Ishikawa (cell line): Measurements from ENCODE around the gene MUC12.

Source experiments
- CEBPB ChIP-seq: IDR thresholded peaks from 2 replicates; pipeline ENCODE4 v1.6.1; 2012
- CREB1 ChIP-seq: IDR thresholded peaks from 2 replicates; pipeline ENCODE4 v1.6.1; 2012; ENCODE audit warnings: low read depth
- EGR1 ChIP-seq: IDR thresholded peaks from 2 replicates; pipeline ENCODE4 v1.6.1; 2012
- EP300 ChIP-seq: IDR thresholded peaks from 2 replicates; pipeline ENCODE4 v1.6.1; 2012; ENCODE audit warnings: borderline replicate concordance
- FOXM1 ChIP-seq: IDR thresholded peaks from 2 replicates; pipeline ENCODE4 v1.6.1; 2012; ENCODE audit warnings: low read depth, borderline replicate concordance
- NFIC ChIP-seq: IDR thresholded peaks from 2 replicates; pipeline ENCODE4 v1.6.1; 2012
- RAD21 ChIP-seq: IDR thresholded peaks from 2 replicates; pipeline ENCODE4 v1.6.1; 2012; ENCODE audit warnings: low read depth
- REST ChIP-seq: IDR thresholded peaks from 2 replicates; pipeline ENCODE4 v1.6.1; 2012; ENCODE audit warnings: low read depth, mild to moderate bottlenecking
- TAF1 ChIP-seq: IDR thresholded peaks from 2 replicates; pipeline ENCODE4 v1.6.1; 2012; ENCODE audit warnings: low read depth, mild to moderate bottlenecking
- TCF12 ChIP-seq: IDR thresholded peaks from 2 replicates; pipeline ENCODE4 v1.6.1; 2012; ENCODE audit warnings: low read depth
- TEAD4 ChIP-seq: IDR thresholded peaks from 2 replicates; pipeline ENCODE4 v1.6.1; 2012
- USF1 ChIP-seq: IDR thresholded peaks from 2 replicates; pipeline ENCODE4 v1.6.1; 2012
- YY1 ChIP-seq: IDR thresholded peaks from 2 replicates; pipeline ENCODE4 v1.6.1; 2012; ENCODE audit warnings: low read depth
- ZBTB7A ChIP-seq: IDR thresholded peaks from 2 replicates; pipeline ENCODE4 v1.6.1; 2012; ENCODE audit warnings: low read depth
- TF ChIP-seq, protein P1 (sequence below): IDR thresholded peaks from 2 replicates; pipeline ENCODE4 v1.6.1; 2012

Gene MUC12

DNA sequence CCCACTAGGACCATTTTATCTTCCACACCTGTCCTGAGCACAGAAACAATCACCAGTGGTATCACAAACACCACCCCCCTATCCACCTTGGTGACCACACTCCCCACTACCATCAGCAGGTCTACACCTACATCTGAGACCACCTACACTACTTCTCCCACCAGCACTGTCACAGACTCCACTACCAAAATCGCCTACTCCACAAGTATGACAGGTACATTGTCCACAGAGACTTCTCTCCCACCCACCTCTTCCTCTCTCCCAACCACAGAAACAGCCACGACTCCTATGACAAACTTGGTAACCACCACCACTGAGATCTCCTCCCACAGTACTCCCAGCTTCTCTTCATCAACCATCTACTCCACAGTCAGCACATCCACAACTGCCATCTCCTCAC is 16.7 kb upstream of the MUC12 start:
- TF ChIP-seq EGR1 (no peak), RAD21 (no peak), REST (no peak), ZBTB7A (no peak)
- TF ChIP-seq, protein P1, sequence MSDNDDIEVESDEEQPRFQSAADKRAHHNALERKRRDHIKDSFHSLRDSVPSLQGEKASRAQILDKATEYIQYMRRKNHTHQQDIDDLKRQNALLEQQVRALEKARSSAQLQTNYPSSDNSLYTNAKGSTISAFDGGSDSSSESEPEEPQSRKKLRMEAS, result no peak

DNA sequence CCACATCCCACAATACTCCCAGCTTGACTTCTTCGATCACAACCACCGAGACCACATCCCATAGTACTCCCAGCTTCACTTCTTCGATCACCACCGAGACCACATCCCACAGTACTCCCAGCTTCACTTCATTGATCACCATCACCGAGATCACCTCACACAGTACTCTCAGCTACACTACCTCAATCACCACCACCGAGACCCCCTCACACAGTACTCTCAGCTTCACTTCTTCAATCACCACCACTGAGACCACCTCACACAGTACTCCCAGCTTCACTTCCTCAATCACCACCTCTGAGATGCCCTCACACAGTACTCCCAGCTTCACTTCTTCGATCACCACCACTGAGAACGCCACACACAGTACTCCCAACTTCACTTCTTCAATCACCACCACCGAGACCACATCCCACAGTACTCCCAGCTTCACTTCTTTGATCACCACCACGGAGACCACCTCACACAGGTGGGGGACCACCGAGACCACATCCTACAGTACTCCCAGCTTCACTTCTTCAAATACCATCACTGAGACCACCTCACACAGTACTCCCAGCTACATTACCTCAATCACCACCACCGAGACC is 11.4 kb upstream of the MUC12 start:
- TF ChIP-seq USF1 (no peak), TAF1 (no peak), TCF12 (no peak), EGR1 (no peak), FOXM1 (no peak), CEBPB (no peak), YY1 (no peak), RAD21 (no peak), NFIC (no peak), ZBTB7A (no peak), REST (no peak), EP300 (no peak), CREB1 (no peak)
- TF ChIP-seq, protein P1, result no peak

- TF ChIP-seq ZBTB7A (no peak), FOXM1 (no peak), RAD21 (no peak)
Measured at GRCh38 chr7:100959894-100960293, 9.5 kb upstream of the MUC12 start.

DNA sequence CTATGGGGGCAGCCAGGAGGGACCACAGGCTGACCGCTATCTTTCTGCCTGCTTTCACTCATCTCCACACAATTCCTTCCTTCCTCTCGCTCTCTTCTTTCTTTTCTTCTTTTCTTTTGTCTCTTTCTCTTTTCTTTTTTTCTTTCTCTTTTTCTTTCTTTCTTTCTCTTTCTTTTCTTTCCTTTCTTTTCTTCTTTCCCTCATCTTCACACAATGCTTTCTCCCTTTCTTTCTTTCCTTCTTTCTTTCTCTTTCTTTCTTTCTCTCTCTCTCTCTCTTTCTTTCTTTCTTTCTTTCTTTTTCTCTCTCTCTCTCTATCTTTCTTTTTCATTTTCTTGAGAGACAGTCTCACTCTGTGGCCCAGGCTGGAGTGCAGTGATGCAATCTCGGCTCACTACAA is 6.8 kb upstream of the MUC12 start:
- TF ChIP-seq EGR1, result no peak
- no peak for TF ChIP-seq REST
- TF ChIP-seq CREB1, result no peak
- no peak for TF ChIP-seq TCF12
- no peak for TF ChIP-seq ZBTB7A
- no peak for TF ChIP-seq TAF1
- no peak for TF ChIP-seq TEAD4
- no peak for TF ChIP-seq EP300
- TF ChIP-seq USF1, result no peak
- TF ChIP-seq YY1, result no peak
- no peak for TF ChIP-seq FOXM1
- TF ChIP-seq NFIC, result no peak
- TF ChIP-seq CEBPB, result no peak
- TF ChIP-seq, protein P1, result no peak

GRCh38 chr7:100963386-100963785 is 6.0 kb upstream of the MUC12 start:
- TF ChIP-seq EGR1 (no peak), CREB1 (no peak), YY1 (no peak), FOXM1 (no peak), TCF12 (no peak), RAD21 (no peak)
- TF ChIP-seq, protein P1, result no peak
